HL-60 (cell line): ENCODE data around the gene TOB1.
A peak's percentile ranks its signal among the peaks of the same experiment; 100 is the strongest.

Experiments used
- DNase-seq, 2 experiments: peaks; one replicate each; pipeline ENCODE4 v3.0.0-alpha.2; 2010 to 2020; ENCODE audit warnings: low read depth in 1 of 2, low spot score in 1 of 2
- H3K27ac ChIP-seq: fragments of 250-450 bp; sonication (Bioruptor Pico); replicated peaks from 2 replicates; pipeline ENCODE4 v1.5.1; 2020; ENCODE audit warnings: mild to moderate bottlenecking, moderate library complexity
- H3K27me3 ChIP-seq: fragments of 250-450 bp; sonication (Bioruptor Pico); 2 replicates; pipeline ENCODE4 v1.5.1; 2021; ENCODE audit warnings: mild to moderate bottlenecking, moderate library complexity; ENCODE audit not compliant: insufficient read depth, poor library complexity, severe bottlenecking
- H3K4me3 ChIP-seq: replicated peaks from 2 replicates; pipeline ENCODE4 v1.5.1; 2011; ENCODE audit warnings: mild to moderate bottlenecking, control low read depth, low read length; ENCODE audit not compliant: insufficient read depth
- CTCF ChIP-seq: IDR thresholded peaks from one replicate; pipeline ENCODE4 v1.5.1; 2011; ENCODE audit warnings: low read length, control low read depth, inconsistent platforms; ENCODE audit not compliant: insufficient read depth
- GABPA ChIP-seq: IDR thresholded peaks from 2 replicates; pipeline ENCODE4 v1.6.1; 2012; ENCODE audit warnings: low read depth
- POLR2AphosphoS5 ChIP-seq: IDR thresholded peaks from 2 replicates; pipeline ENCODE4 v1.6.1; 2012; ENCODE audit warnings: low read depth
- REST ChIP-seq: IDR thresholded peaks from 2 replicates; pipeline ENCODE4 v1.6.1; 2012; ENCODE audit warnings: low read depth; ENCODE audit not compliant: insufficient replicate concordance
- SPI1 ChIP-seq: IDR thresholded peaks from 2 replicates; pipeline ENCODE4 v1.6.1; 2012; ENCODE audit warnings: low read depth, mild to moderate bottlenecking, borderline replicate concordance

The TOB1 gene

GRCh38 chr17:50871364-50871763 is 5.2 kb upstream of the TOB1 start:
- Histone ChIP-seq H3K27me3 (no peaks in the 10 kb centered on the region), H3K4me3 (no peak overlapping the region), H3K27ac (no peak overlapping the region)
- TF ChIP-seq GABPA: no peak
- no peak for TF ChIP-seq REST
- TF ChIP-seq SPI1: no peak
- TF ChIP-seq POLR2AphosphoS5: peak; percentile 34; the same call in 1 of the 2 replicates
- DNase-seq: peak in 1 of 2 experiments; percentile 49

- Histone ChIP-seq H3K27ac (no peak overlapping the region), H3K4me3 (no peak overlapping the region), H3K27me3 (no peaks in the 10 kb centered on the region)
- no peak for TF ChIP-seq POLR2AphosphoS5
- TF ChIP-seq GABPA: no peak
- TF ChIP-seq SPI1: no peak
- TF ChIP-seq REST: no peak
- TF ChIP-seq CTCF: no peak
- DNase-seq: no peak
Measured at GRCh38 chr17:50868602-50869001, 2.4 kb upstream of the TOB1 start.

GRCh38 chr17:50868140-50868438 is 1.9 kb upstream of the TOB1 start:
- Histone ChIP-seq H3K27ac (peak overlapping the region; percentile 99), H3K4me3 (peak overlapping the region; percentile 44), H3K27me3 (no peaks in the 10 kb centered on the region)
- TF ChIP-seq POLR2AphosphoS5: no peak
- no peak for TF ChIP-seq SPI1
- no peak for TF ChIP-seq CTCF
- no peak for TF ChIP-seq GABPA
- TF ChIP-seq REST: no peak
- no peak for DNase-seq
